Breast epithelium (tissue), 4 donors: ENCODE results near the gene KLHL26. TPM values are rescaled to one million over a fixed set of nuclear protein-coding genes. Genes with fewer than 3 reads are reported as not detected.

Source experiments
- DNase-seq, 2 donors: peaks; one replicate each; pipeline ENCODE4 v3.0.0-alpha.2; 2019; ENCODE audit warnings: low spot score in 2 of 2
- H3K27ac ChIP-seq, 2 donors: fragments of 200-600 bp; sonication (generic) in 1 of 2; one replicate each; pipeline ENCODE4 v1.5.1; 2016 to 2019; ENCODE audit warnings: mild to moderate bottlenecking in 1 of 2
- H3K27me3 ChIP-seq, 2 donors: fragments of 200-600 bp; sonication (generic) in 1 of 2; one replicate each; pipeline versions ENCODE4 v1.5.1 to v1.6.0; 2017 to 2019; ENCODE audit warnings: control low read depth in 1 of 2, mild to moderate bottlenecking in 1 of 2
- H3K36me3 ChIP-seq: fragments of 200-600 bp; one replicate; pipeline ENCODE4 v1.5.1; 2019
- H3K4me1 ChIP-seq, 2 donors: fragments of 200-600 bp; sonication (generic); one replicate each; pipeline ENCODE4 v1.5.1; 2016 to 2019; ENCODE audit warnings: control low read depth in 1 of 2
- H3K4me3 ChIP-seq, 3 donors: fragments of 200-600 bp; sonication (generic); 1 replicate in 2 of 3; 2 replicates in 1 of 3; pipeline ENCODE4 v1.5.1; 2016 to 2019; ENCODE audit warnings: mild to moderate bottlenecking in 3 of 3, moderate library complexity in 2 of 3
- H3K9me3 ChIP-seq, 2 donors: fragments of 200-600 bp; sonication (generic) in 1 of 2; one replicate each; pipeline ENCODE4 v1.5.1; 2016 to 2019; ENCODE audit warnings: control low read depth in 1 of 2
- CTCF ChIP-seq, 3 donors: fragments of 450-650 bp; IDR thresholded peaks; one replicate each; pipeline ENCODE4 v1.5.1; 2016 to 2017; ENCODE audit warnings: antibody characterized with exemption in 3 of 3, mild to moderate bottlenecking in 3 of 3, moderate library complexity in 3 of 3
- POLR2A ChIP-seq: fragments of 450-650 bp; IDR thresholded peaks from one replicate; pipeline ENCODE4 v1.6.1; 2016; ENCODE audit warnings: antibody characterized with exemption, mild to moderate bottlenecking, moderate library complexity
- POLR2AphosphoS5 ChIP-seq, 3 donors: sonication (generic); formaldehyde crosslinking; IDR thresholded peaks; one replicate each; pipeline ENCODE4 v1.6.1; 2017; ENCODE audit warnings: antibody characterized with exemption in 3 of 3
- intact Hi-C: fragments of 100-400 bp; cut with DNase I; formaldehyde crosslinking; loops from one replicate; pipeline ENCODE4 v1.15.1; 2023; ENCODE audit warnings: low total_unique reads
- total RNA-seq, 3 donors: library from RNA; depleted of rRNA; stranded (reverse); fragments of >200 nt; gene quantifications; one replicate each; pipeline ENCODE4 v1.1.0, GENCODE V29; 2016

Gene KLHL26
- 10 to 100 TPM in 2 of 3 donors, 1 to 10 TPM in 1; 7.0 to 18.1 (median 14.7) TPM for total RNA-seq

GRCh38 chr19:18636969-18637629, at the start of gene KLHL26:
Gene KLHL26, plus strand, starts transcription at chr19:18637028. Its CDS starts 27 bp downstream, at chr19:18637055.
- peaks cover 0 to 12% of the 10 kb centered on the region in 2 donors for H3K4me1 ChIP-seq
- H3K36me3 ChIP-seq = no peaks in the 10 kb centered on the region
- H3K27me3 ChIP-seq = no peaks in the 10 kb centered on the region
- no peak for DNase-seq
- peak within 1 kb of the TSS; percentile 84 to 95 for H3K27ac ChIP-seq
- intact Hi-C loops = no loop called here
- TF ChIP-seq POLR2A (no peak), POLR2AphosphoS5 (IDR thresholded peaks at IDR 0.05) (peak in 2 of 3 donors; percentile 36 to 87), CTCF (IDR thresholded peaks at IDR 0.05) (no peak)
- peak within 1 kb of the TSS; percentile 70 to 78 (median 74) for H3K4me3 ChIP-seq
- no peaks in the 10 kb centered on the region for H3K9me3 ChIP-seq

- H3K27me3 ChIP-seq = no peaks in the 10 kb centered on the region
- intact Hi-C loops = no loop called here
- TF ChIP-seq POLR2AphosphoS5 (IDR thresholded peaks at IDR 0.05) = no peak
- no peak for TF ChIP-seq CTCF (IDR thresholded peaks at IDR 0.05)
- no peak for TF ChIP-seq POLR2A
- H3K36me3 ChIP-seq = no peaks in the 10 kb centered on the region
- H3K9me3 ChIP-seq = no peaks in the 10 kb centered on the region
- H3K27ac ChIP-seq = peak overlapping the region in 1 of 2 donors; percentile 92
- H3K4me1 ChIP-seq = peaks cover 0 to 12% of the 10 kb centered on the region in 2 donors
- H3K4me3 ChIP-seq = peak overlapping the region in 1 of 3 donors; percentile 87
- DNase-seq = no peak
Observed at GRCh38 chr19:18587561-18587960, 49.3 kb upstream of the KLHL26 start.

- Histone ChIP-seq H3K9me3 (no peaks in the 10 kb centered on the region), H3K4me3 (peak overlapping the region; percentile 64 to 93 (median 87)), H3K27me3 (no peaks in the 10 kb centered on the region), H3K36me3 (no peaks in the 10 kb centered on the region), H3K4me1 (peaks cover 0 to 12% of the 10 kb centered on the region in 2 donors), H3K27ac (peak overlapping the region; percentile 72 to 92)
- intact Hi-C loops = no loop called here
- no peak for TF ChIP-seq POLR2AphosphoS5 (IDR thresholded peaks at IDR 0.05)
- TF ChIP-seq CTCF (IDR thresholded peaks at IDR 0.05) = no peak
- TF ChIP-seq POLR2A = no peak
- no peak for DNase-seq
Observed at GRCh38 chr19:18587962-18588610, 48.7 kb upstream of the KLHL26 start.

GRCh38 chr19:18588611-18589379, 48.0 kb upstream of the KLHL26 start, which contains the start of gene REX1BD:
Gene REX1BD, plus strand, starts transcription at chr19:18588798. Its CDS starts 4 bp downstream, at chr19:18588802.
- Histone ChIP-seq H3K27ac (peak within 1 kb of the TSS; percentile 72 to 92), H3K4me3 (peak within 1 kb of the TSS; percentile 64 to 93 (median 87)), H3K9me3 (no peaks in the 10 kb centered on the region), H3K4me1 (peaks cover 0 to 13% of the 10 kb centered on the region in 2 donors), H3K36me3 (no peaks in the 10 kb centered on the region), H3K27me3 (no peaks in the 10 kb centered on the region)
- peak; percentile 59 to 73 for DNase-seq
- intact Hi-C loops = no loop called here
- TF ChIP-seq CTCF (IDR thresholded peaks at IDR 0.05) (peak; percentile 71 to 75 (median 72)), POLR2AphosphoS5 (IDR thresholded peaks at IDR 0.05) (peak; percentile 40 to 51 (median 40)), POLR2A (no peak)
